Activated CD8-positive, alpha-beta memory T cell treated with anti-CD3 and anti-CD28 coated beads, Interleukin-2, amount 50 U/mL, for 24 hours (primary cell): Measurements from ENCODE around the gene CDV3.
"Not testable (repeated sequence)": the region's sequence is repeated elsewhere in the genome, so short reads cannot be mapped to it uniquely, and the experiment has no call there.

ENCODE experiments used
- DNase-seq: peaks from one replicate; pipeline ENCODE4 v3.0.0-alpha.2; 2020; ENCODE audit errors: extremely low read depth

The CDV3 gene

GRCh38 chr3:133573629-133574194 is at the start of gene CDV3:
CDV3 (plus strand) TSS chr3:133573686; CDS start chr3:133574045, 359 bp downstream.
- DNase-seq = no peak

GRCh38 chr3:133523758-133524157 is 49.7 kb upstream of the CDV3 start:
- DNase-seq = not testable (repeated sequence)

GRCh38 chr3:133525435-133525834 is 48.1 kb upstream of the CDV3 start:
- no peak for DNase-seq

- no peak for DNase-seq
Observed at GRCh38 chr3:133527081-133527715, 46.3 kb upstream of the CDV3 start.

- no peak for DNase-seq
Observed at GRCh38 chr3:133529809-133530208, 43.7 kb upstream of the CDV3 start.

- DNase-seq = no peak
Observed at GRCh38 chr3:133531981-133532380, 41.5 kb upstream of the CDV3 start.

- DNase-seq = no peak
Observed at GRCh38 chr3:133532951-133533350, 40.5 kb upstream of the CDV3 start.

GRCh38 chr3:133535971-133536881 is 37.3 kb upstream of the CDV3 start:
- no peak for DNase-seq

- DNase-seq = not testable (repeated sequence)
Observed at GRCh38 chr3:133537131-133537530, 36.4 kb upstream of the CDV3 start.

GRCh38 chr3:133538154-133538553 is 35.3 kb upstream of the CDV3 start:
- no peak for DNase-seq

- no peak for DNase-seq
Observed at GRCh38 chr3:133540896-133541674, 32.4 kb upstream of the CDV3 start.

GRCh38 chr3:133542871-133543270 is 30.6 kb upstream of the CDV3 start:
- DNase-seq = no peak

- DNase-seq = not testable (repeated sequence)
Observed at GRCh38 chr3:133544983-133545382, 28.5 kb upstream of the CDV3 start.

GRCh38 chr3:133547432-133548041 is 25.9 kb upstream of the CDV3 start:
- no peak for DNase-seq

- no peak for DNase-seq
Observed at GRCh38 chr3:133548090-133548489, 25.4 kb upstream of the CDV3 start.

- no peak for DNase-seq
Observed at GRCh38 chr3:133549565-133549964, 23.9 kb upstream of the CDV3 start.

GRCh38 chr3:133551589-133551988 is 21.9 kb upstream of the CDV3 start:
- DNase-seq = not testable (repeated sequence)

GRCh38 chr3:133561679-133562078 is 11.8 kb upstream of the CDV3 start:
- DNase-seq = no peak

GRCh38 chr3:133562376-133562775 is 11.1 kb upstream of the CDV3 start:
- no peak for DNase-seq

GRCh38 chr3:133563186-133563591 is 10.3 kb upstream of the CDV3 start:
- DNase-seq = no peak

GRCh38 chr3:133563816-133564215 is 9.7 kb upstream of the CDV3 start:
- no peak for DNase-seq
